Measurements from ENCODE around the gene PRSS56. TPM values are rescaled to one million over a fixed set of nuclear protein-coding genes. Genes with fewer than 3 reads are reported as not detected.

The PRSS56 gene
- total RNA-seq, 2 donors from 2014 or later: not detected

DNA sequence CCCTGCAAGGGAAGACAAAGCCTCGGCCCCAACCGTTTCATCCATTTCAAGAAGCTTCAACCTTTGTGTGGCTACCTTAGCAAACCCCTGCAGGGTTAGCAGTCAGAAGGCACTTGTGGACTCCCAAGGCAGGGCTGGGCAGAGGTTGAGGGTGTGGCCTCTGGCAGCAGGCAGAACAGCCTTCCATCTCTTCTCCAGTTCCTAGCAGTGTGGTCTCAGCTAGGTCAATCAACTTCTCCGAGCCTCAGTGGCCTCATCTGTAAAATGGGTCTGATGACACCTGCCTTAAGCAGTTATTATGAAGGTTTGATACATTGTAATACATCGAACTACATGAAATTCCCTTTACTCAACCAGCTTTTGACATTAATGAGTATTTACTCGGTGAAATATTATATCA, 6.8 kb upstream of the PRSS56 start:
- peaks cover 4% of the 10 kb centered on the region for H3K27me3 Mint-ChIP-seq (ENCODE audit: insufficient read depth)
- no peak overlapping the region for H3K9ac ChIP-seq (ENCODE audit: extremely low read depth, low read length, poor library complexity, severe bottlenecking)

DNA sequence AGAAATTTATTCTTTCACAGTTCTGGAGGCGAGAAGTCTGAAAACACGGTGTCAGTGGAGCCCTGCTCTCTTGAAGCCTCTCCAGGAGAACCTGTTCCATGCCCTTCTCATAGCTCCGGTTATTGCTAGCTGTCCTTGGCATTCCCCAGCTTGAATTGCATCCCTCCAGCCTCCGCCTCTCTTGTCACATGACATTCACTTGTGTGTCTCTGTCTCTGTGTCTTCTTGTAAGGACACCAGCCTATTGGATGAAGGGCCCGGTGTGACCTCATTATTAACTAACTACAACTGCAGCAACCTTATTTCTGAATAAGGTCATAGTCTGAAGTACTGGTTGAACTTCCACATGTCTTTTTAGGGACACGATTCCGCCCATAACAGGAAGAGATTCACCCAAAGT, 4.5 kb upstream of the PRSS56 start:
- H3K27ac ChIP-seq (ENCODE audit: low read depth, low read length): no peak overlapping the region
- H3K27me3 ChIP-seq (ENCODE audit: control insufficient read depth, insufficient read depth, low read length, poor library complexity, severe bottlenecking): peaks cover 14% of the 10 kb centered on the region
- Mint-ChIP-seq H3K4me3 (no peak overlapping the region), H3K9me3 (no peaks in the 10 kb centered on the region), H3K36me3 (ENCODE audit: low read depth) (no peaks in the 10 kb centered on the region), H3K27me3 (ENCODE audit: insufficient read depth) (peaks cover 14% of the 10 kb centered on the region), H3K4me1 (peaks cover 3% of the 10 kb centered on the region), H3K27ac (no peak overlapping the region)
- TF ChIP-seq, protein P1, sequence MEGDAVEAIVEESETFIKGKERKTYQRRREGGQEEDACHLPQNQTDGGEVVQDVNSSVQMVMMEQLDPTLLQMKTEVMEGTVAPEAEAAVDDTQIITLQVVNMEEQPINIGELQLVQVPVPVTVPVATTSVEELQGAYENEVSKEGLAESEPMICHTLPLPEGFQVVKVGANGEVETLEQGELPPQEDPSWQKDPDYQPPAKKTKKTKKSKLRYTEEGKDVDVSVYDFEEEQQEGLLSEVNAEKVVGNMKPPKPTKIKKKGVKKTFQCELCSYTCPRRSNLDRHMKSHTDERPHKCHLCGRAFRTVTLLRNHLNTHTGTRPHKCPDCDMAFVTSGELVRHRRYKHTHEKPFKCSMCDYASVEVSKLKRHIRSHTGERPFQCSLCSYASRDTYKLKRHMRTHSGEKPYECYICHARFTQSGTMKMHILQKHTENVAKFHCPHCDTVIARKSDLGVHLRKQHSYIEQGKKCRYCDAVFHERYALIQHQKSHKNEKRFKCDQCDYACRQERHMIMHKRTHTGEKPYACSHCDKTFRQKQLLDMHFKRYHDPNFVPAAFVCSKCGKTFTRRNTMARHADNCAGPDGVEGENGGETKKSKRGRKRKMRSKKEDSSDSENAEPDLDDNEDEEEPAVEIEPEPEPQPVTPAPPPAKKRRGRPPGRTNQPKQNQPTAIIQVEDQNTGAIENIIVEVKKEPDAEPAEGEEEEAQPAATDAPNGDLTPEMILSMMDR (conservative IDR thresholded peaks at IDR 0.05): no peak
- no peak overlapping the region for H3K9ac ChIP-seq (ENCODE audit: extremely low read depth, low read length, poor library complexity, severe bottlenecking)
- H3K9me3 ChIP-seq (ENCODE audit: control insufficient read depth, low read length): no peaks in the 10 kb centered on the region
- no peak overlapping the region for H3K4me3 ChIP-seq (ENCODE audit: low read length)
- H3K4me1 ChIP-seq (ENCODE audit: control insufficient read depth, insufficient read depth, low read length): no peaks in the 10 kb centered on the region
- WGBS, 2 experiments (ENCODE audit: insufficient coverage in 1 of 2, insufficient read length in 1 of 2): 91 to 94% methylated on average over 7 of the region's 7 CpGs
- no peak for DNase-seq
- H3K36me3 ChIP-seq (ENCODE audit: control insufficient read depth, insufficient read depth, low read length): no peaks in the 10 kb centered on the region

More for the DNA sequence above, 6.8 kb upstream of the PRSS56 start:
- no peak for DNase-seq
- no peak overlapping the region for H3K27ac ChIP-seq (ENCODE audit: low read depth, low read length)
- H3K36me3 ChIP-seq (ENCODE audit: control insufficient read depth, insufficient read depth, low read length): no peaks in the 10 kb centered on the region
- no peaks in the 10 kb centered on the region for H3K27me3 ChIP-seq (ENCODE audit: control insufficient read depth, insufficient read depth, low read length, poor library complexity, severe bottlenecking)
- TF ChIP-seq, protein P1 (conservative IDR thresholded peaks at IDR 0.05): no peak
- H3K4me1 Mint-ChIP-seq: peaks cover 3% of the 10 kb centered on the region
- H3K4me3 Mint-ChIP-seq: no peak overlapping the region
- no peak overlapping the region for H3K4me3 ChIP-seq (ENCODE audit: low read length)
- no peaks in the 10 kb centered on the region for H3K36me3 Mint-ChIP-seq (ENCODE audit: low read depth)
- H3K9me3 Mint-ChIP-seq: no peaks in the 10 kb centered on the region
- H3K9me3 ChIP-seq (ENCODE audit: control insufficient read depth, low read length): no peaks in the 10 kb centered on the region
- H3K27ac Mint-ChIP-seq: no peak overlapping the region
- no peaks in the 10 kb centered on the region for H3K4me1 ChIP-seq (ENCODE audit: control insufficient read depth, insufficient read depth, low read length)
- 60 to 88% methylated on average over 1 to 5 of the region's 5 CpGs for WGBS, 2 experiments (ENCODE audit: insufficient coverage in 1 of 2, insufficient read length in 1 of 2)

DNA sequence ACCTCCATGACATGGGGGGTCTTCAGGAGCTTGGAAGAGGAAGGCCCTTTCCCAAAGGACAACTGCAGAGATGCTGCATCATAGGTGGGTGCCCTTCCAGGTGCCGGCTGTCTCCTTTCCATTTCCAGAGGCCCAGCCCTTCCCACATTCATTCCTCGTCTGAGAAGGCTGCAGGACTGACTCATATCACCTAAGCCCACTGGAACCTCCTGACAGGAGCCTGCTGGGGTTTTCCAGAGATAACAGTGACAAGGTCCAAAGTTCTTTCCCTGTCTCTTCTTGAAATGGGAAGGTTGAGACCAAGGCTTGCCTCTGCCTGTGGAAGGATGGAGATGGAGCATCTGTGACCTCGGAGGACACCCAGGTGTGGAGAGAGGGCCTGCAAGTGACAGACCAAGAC, 3.6 kb upstream of the PRSS56 start:
- Histone ChIP-seq H3K9me3 (ENCODE audit: control insufficient read depth, low read length) (no peaks in the 10 kb centered on the region), H3K4me1 (ENCODE audit: control insufficient read depth, insufficient read depth, low read length) (no peaks in the 10 kb centered on the region), H3K9ac (ENCODE audit: extremely low read depth, low read length, poor library complexity, severe bottlenecking) (no peak overlapping the region), H3K27me3 (ENCODE audit: control insufficient read depth, insufficient read depth, low read length, poor library complexity, severe bottlenecking) (peaks cover 23% of the 10 kb centered on the region), H3K36me3 (ENCODE audit: control insufficient read depth, insufficient read depth, low read length) (no peaks in the 10 kb centered on the region), H3K4me3 (ENCODE audit: low read length) (no peak overlapping the region), H3K27ac (ENCODE audit: low read depth, low read length) (no peak overlapping the region)
- Mint-ChIP-seq H3K36me3 (ENCODE audit: low read depth) (no peaks in the 10 kb centered on the region), H3K4me1 (peaks cover 3% of the 10 kb centered on the region), H3K9me3 (no peaks in the 10 kb centered on the region), H3K4me3 (no peak overlapping the region), H3K27me3 (ENCODE audit: insufficient read depth) (peaks cover 23% of the 10 kb centered on the region), H3K27ac (no peak overlapping the region)
- 85 to 100% methylated on average over 2 to 3 of the region's 3 CpGs for WGBS, 2 experiments (ENCODE audit: insufficient coverage in 1 of 2, insufficient read length in 1 of 2)
- DNase-seq: no peak
- TF ChIP-seq, protein P1 (conservative IDR thresholded peaks at IDR 0.05): no peak
